Thoracic aorta (tissue), 2 donors: ENCODE data around the gene MYH13. TPM values are rescaled to one million over a fixed set of nuclear protein-coding genes. Genes with fewer than 3 reads are reported as not detected.

Experiments
- ATAC-seq: fragments of 150-250 bp; one replicate; pipeline ENCODE4 v1.8.0; 2017; ENCODE audit warnings: low read depth; ENCODE audit not compliant: insufficient number of reproducible peaks, low FRiP score
- DNase-seq: peaks from one replicate; pipeline ENCODE4 v3.0.0-alpha.2; 2020; ENCODE audit warnings: low spot score
- H3K27ac ChIP-seq, 2 donors: fragments of 200-600 bp; sonication (generic); 1 replicate in 1 of 2; 2 replicates in 1 of 2; pipeline ENCODE4 v1.5.1; 2016; ENCODE audit warnings: mild to moderate bottlenecking in 2 of 2, moderate library complexity in 2 of 2
- H3K27me3 ChIP-seq: fragments of 200-600 bp; sonication (generic); replicated peaks from 2 replicates; pipeline ENCODE4 v1.6.0; 2016; ENCODE audit warnings: mild to moderate bottlenecking; ENCODE audit not compliant: insufficient read depth
- H3K36me3 ChIP-seq: fragments of 200-600 bp; sonication (generic); one replicate; pipeline ENCODE4 v1.5.1; 2016
- H3K4me1 ChIP-seq, 2 donors: fragments of 200-600 bp; sonication (generic); 1 replicate in 1 of 2; 2 replicates in 1 of 2; pipeline versions ENCODE4 v1.5.1 to v1.6.0; 2016; ENCODE audit warnings: low read depth in 2 of 2, mild to moderate bottlenecking in 1 of 2; ENCODE audit not compliant: control insufficient read depth in 1 of 2
- H3K4me3 ChIP-seq: fragments of 200-600 bp; sonication (generic); 2 replicates; pipeline ENCODE4 v1.5.1; 2016; ENCODE audit warnings: mild to moderate bottlenecking
- H3K9me3 ChIP-seq: fragments of 200-600 bp; sonication (generic); 2 replicates; pipeline ENCODE4 v1.5.1; 2016
- CTCF ChIP-seq: fragments of 200-600 bp; sonication (generic); IDR thresholded peaks from one replicate; pipeline ENCODE4 v1.5.1; 2019; ENCODE audit warnings: antibody characterized with exemption
- total RNA-seq, 2 donors: library from RNA; depleted of rRNA; stranded (reverse); fragments of >200 nt; gene quantifications; one replicate each; pipeline versions ENCODE4 v1.1.0 to v1.2.3, GENCODE V29; 2016

MYH13 gene
- total RNA-seq, 2 donors from 2014 or later: not detected

GRCh38 chr17:10352893-10353292 lies 19.9 kb downstream of the MYH13 start:
- Histone ChIP-seq H3K27me3 (no peaks in the 10 kb centered on the region), H3K9me3 (no peaks in the 10 kb centered on the region), H3K36me3 (no peaks in the 10 kb centered on the region), H3K27ac (no peak overlapping the region), H3K4me3 (no peak overlapping the region), H3K4me1 (no peaks in the 10 kb centered on the region)
- TF ChIP-seq CTCF: no peak
- ATAC-seq: no peak
- DNase-seq: no peak

GRCh38 chr17:10349403-10349802 lies 23.4 kb downstream of the MYH13 start:
- no peaks in the 10 kb centered on the region for H3K9me3 ChIP-seq
- H3K4me1 ChIP-seq: no peaks in the 10 kb centered on the region
- ATAC-seq: no peak
- no peak overlapping the region for H3K4me3 ChIP-seq
- no peak overlapping the region for H3K27ac ChIP-seq
- no peak for TF ChIP-seq CTCF
- no peak for DNase-seq
- H3K36me3 ChIP-seq: no peaks in the 10 kb centered on the region
- H3K27me3 ChIP-seq: no peaks in the 10 kb centered on the region

- DNase-seq (no peak), ATAC-seq (no peak)
- H3K27ac ChIP-seq: no peak overlapping the region
- H3K4me3 ChIP-seq: no peak overlapping the region
- H3K9me3 ChIP-seq: no peaks in the 10 kb centered on the region
- no peaks in the 10 kb centered on the region for H3K36me3 ChIP-seq
- H3K4me1 ChIP-seq: no peaks in the 10 kb centered on the region
- H3K27me3 ChIP-seq: no peaks in the 10 kb centered on the region
- no peak for TF ChIP-seq CTCF
These were observed 28.0 kb downstream of the MYH13 start for GRCh38 chr17:10344816-10345215.

GRCh38 chr17:10339051-10339450 lies 33.8 kb downstream of the MYH13 start:
- DNase-seq (no peak), ATAC-seq (no peak)
- Histone ChIP-seq H3K4me1 (no peaks in the 10 kb centered on the region), H3K4me3 (no peak overlapping the region), H3K27me3 (no peaks in the 10 kb centered on the region), H3K9me3 (no peaks in the 10 kb centered on the region), H3K27ac (no peak overlapping the region), H3K36me3 (no peaks in the 10 kb centered on the region)
- no peak for TF ChIP-seq CTCF

- no peaks in the 10 kb centered on the region for H3K4me1 ChIP-seq
- no peaks in the 10 kb centered on the region for H3K36me3 ChIP-seq
- no peak overlapping the region for H3K27ac ChIP-seq
- H3K9me3 ChIP-seq: no peaks in the 10 kb centered on the region
- H3K27me3 ChIP-seq: no peaks in the 10 kb centered on the region
- ATAC-seq (no peak), DNase-seq (no peak)
- H3K4me3 ChIP-seq: no peak overlapping the region
- no peak for TF ChIP-seq CTCF
These were observed 34.8 kb downstream of the MYH13 start for GRCh38 chr17:10337976-10338375.
